Activated B cell treated with CpG ODN at 0.5 μM for 24 hours (primary cell): Measurements from ENCODE around the gene ABCE1. TPM values are rescaled to one million over a fixed set of nuclear protein-coding genes. Genes with fewer than 3 reads are reported as not detected.

Experiments used
- ATAC-seq: fragments of 200-7000 bp; cut with Tn5 transposase; one replicate; pipeline ENCODE4 v1.10.0; 2021; ENCODE audit warnings: low read depth, mild to moderate bottlenecking, moderate library complexity
- CTCF ChIA-PET: fragments of 350-600 bp; sonication (Branson Sonifier 250); formaldehyde crosslinking; loops from one replicate; lab custom pipeline; 2021; ENCODE audit warnings: antibody characterized with exemption; lab: Charles Lee
- POLR2A ChIA-PET: fragments of 350-600 bp; sonication (Branson Sonifier 250); formaldehyde crosslinking; loops from one replicate; lab custom pipeline; 2021; ENCODE audit warnings: antibody characterized with exemption; lab: Charles Lee
- DNase-seq: peaks from one replicate; pipeline ENCODE4 v3.0.0; 2022
- H3K27ac Mint-ChIP-seq: one replicate; pipeline ENCODE4 v1.8.0; 2020; ENCODE audit warnings: mixed read lengths
- H3K27me3 Mint-ChIP-seq: one replicate; pipeline ENCODE4 v1.8.0; 2021; ENCODE audit warnings: mixed read lengths
- H3K36me3 Mint-ChIP-seq: one replicate; pipeline ENCODE4 v1.8.0; 2021; ENCODE audit warnings: low read depth, mixed read lengths
- H3K4me1 Mint-ChIP-seq: one replicate; pipeline ENCODE4 v1.8.0; 2021; ENCODE audit warnings: mixed read lengths
- H3K4me3 Mint-ChIP-seq: one replicate; pipeline ENCODE4 v1.8.0; 2020; ENCODE audit warnings: mild to moderate bottlenecking, mixed read lengths
- H3K9me3 Mint-ChIP-seq: one replicate; pipeline ENCODE4 v1.8.0; 2020; ENCODE audit warnings: mixed read lengths
- intact Hi-C: fragments of 100-400 bp; cut with micrococcal nuclease; formaldehyde crosslinking; loops from one replicate; pipeline ENCODE4 v1.15.1; 2024
- total RNA-seq: library from RNA; stranded (reverse); gene quantifications from 2 replicates; pipeline ENCODE4 v1.2.3, GENCODE V29; 2022
- TF ChIP-seq, protein P1 (sequence below): fragments of 200-600 bp; IDR thresholded peaks from one replicate; pipeline ENCODE4 v1.8.0; 2022; ENCODE audit warnings: antibody characterized with exemption, mild to moderate bottlenecking

ABCE1 gene
- total RNA-seq, 1 donor from 2014 or later: 81.6 TPM

DNA sequence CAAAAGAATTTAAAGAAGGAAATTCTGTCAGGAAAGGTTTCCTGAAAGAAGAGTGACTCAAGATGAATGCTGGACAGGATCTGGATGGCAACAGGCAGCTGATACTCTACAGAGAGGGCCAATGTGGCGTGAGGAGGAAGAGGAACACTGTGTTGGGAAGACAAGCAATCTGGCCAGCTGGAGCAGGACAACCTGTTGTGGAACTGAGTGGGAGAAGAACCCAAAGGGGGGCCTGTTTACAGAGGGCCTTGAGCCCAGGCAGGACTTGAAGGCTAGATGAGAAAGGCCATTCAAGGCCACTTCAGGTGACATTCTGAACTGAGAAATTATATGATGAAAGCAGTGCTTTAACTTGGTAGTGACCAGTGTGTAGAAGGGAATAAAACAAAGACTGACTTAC, 73.8 kb downstream of the ABCE1 start:
- Mint-ChIP-seq H3K4me1 (peaks cover 29% of the 10 kb centered on the region), H3K9me3 (no peaks in the 10 kb centered on the region), H3K27ac (peak overlapping the region; percentile 32), H3K27me3 (no peaks in the 10 kb centered on the region), H3K36me3 (peaks cover 59% of the 10 kb centered on the region), H3K4me3 (no peak overlapping the region)
- no peak for DNase-seq
- TF ChIP-seq, protein P1, sequence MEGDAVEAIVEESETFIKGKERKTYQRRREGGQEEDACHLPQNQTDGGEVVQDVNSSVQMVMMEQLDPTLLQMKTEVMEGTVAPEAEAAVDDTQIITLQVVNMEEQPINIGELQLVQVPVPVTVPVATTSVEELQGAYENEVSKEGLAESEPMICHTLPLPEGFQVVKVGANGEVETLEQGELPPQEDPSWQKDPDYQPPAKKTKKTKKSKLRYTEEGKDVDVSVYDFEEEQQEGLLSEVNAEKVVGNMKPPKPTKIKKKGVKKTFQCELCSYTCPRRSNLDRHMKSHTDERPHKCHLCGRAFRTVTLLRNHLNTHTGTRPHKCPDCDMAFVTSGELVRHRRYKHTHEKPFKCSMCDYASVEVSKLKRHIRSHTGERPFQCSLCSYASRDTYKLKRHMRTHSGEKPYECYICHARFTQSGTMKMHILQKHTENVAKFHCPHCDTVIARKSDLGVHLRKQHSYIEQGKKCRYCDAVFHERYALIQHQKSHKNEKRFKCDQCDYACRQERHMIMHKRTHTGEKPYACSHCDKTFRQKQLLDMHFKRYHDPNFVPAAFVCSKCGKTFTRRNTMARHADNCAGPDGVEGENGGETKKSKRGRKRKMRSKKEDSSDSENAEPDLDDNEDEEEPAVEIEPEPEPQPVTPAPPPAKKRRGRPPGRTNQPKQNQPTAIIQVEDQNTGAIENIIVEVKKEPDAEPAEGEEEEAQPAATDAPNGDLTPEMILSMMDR: no peak
- intact Hi-C loops: no loop called here
- ChIA-PET POLR2A (no interaction called here), CTCF (no interaction called here)
- no peak for ATAC-seq

DNA sequence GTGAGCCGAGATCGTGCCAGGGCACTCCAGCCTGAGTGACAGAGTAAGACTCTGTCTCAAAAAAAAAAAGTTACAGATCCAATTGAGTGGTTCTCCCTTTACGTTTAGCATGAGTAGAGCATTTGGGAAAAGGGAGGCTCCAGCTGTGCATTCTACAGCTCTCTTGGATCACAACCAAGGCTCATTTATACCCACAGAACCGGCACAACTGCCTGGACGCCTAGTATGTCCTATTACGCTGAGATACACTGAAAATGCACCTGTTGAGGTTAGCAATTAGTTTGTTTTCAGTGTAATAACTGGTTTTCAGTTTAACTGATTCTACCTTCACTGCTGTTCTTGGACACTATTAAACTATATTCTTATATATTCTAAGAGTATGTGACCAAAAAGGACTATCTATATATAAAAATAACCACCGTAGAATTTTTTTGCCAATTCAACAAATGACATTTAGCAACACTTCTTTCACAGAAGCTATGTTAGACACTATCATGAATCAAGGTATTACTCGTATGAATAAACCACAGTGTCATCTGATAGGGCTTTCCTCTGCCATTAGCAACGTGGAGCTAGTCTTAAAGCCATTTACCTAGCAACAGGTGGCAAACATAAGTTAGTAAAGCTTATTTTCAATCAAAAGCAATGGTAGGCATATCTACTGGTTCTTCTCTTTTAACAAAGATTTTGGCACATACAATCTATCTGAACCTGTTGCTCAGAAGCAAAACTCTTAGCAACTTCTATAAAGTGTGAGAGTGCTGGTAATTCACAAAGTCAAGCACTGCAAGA, 78.7 kb downstream of the ABCE1 start:
- no peak for DNase-seq
- Mint-ChIP-seq H3K4me1 (peaks cover 39% of the 10 kb centered on the region), H3K9me3 (no peaks in the 10 kb centered on the region), H3K36me3 (peaks cover 31% of the 10 kb centered on the region), H3K4me3 (peak overlapping the region; percentile 89), H3K27me3 (no peaks in the 10 kb centered on the region), H3K27ac (no peak overlapping the region)
- intact Hi-C loops: loop anchor here (2.0 to 5.0 kb wide), 3 partner anchors 22 to 1990 kb away; partner anchors contain the start of gene LSM6
- POLR2A ChIA-PET: interaction anchor here (0.7 to 3.7 kb wide), 3 partner anchors 8 to 79 kb away, joined by 3 to 37 read pairs (median 4); partner anchors contain the start of genes ABCE1 and ANAPC10
- CTCF ChIA-PET: interaction anchor here (1.2 kb wide), 1 partner anchor 440 kb away, joined by 4 read pairs; no protein-coding TSS in a partner anchor
- ATAC-seq: no peak
- TF ChIP-seq, protein P1: no peak

DNA sequence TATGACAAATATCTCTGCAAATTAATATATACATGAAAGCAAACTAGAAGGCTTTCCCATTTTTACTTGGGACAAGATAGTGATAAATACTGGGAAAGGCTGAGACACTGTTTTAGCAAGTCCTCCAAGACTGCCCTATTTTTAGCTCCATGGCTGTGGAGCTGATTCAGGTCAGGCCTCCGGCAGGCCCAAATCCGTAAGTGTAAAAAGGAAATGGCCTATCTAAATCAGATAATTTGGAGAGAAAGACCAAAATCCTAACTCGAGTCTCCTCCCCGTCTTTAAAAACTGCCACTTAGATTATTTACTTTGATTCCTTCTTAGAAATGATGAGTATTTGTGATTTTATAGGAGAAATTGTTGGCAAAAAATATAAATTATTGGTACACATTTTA, 79.4 kb downstream of the ABCE1 start:
- ChIA-PET POLR2A (interaction anchor here (1.1 to 3.7 kb wide), 5 partner anchors 8 to 442 kb away, joined by 3 to 37 read pairs (median 8); partner anchors contain the start of genes ABCE1, ANAPC10 and MMAA), CTCF (interaction anchor here (1.2 kb wide), 1 partner anchor 440 kb away, joined by 4 read pairs; no protein-coding TSS in a partner anchor)
- Mint-ChIP-seq H3K36me3 (peaks cover 25% of the 10 kb centered on the region), H3K4me3 (peak overlapping the region; percentile 89), H3K9me3 (no peaks in the 10 kb centered on the region), H3K4me1 (peaks cover 41% of the 10 kb centered on the region), H3K27ac (peak overlapping the region; percentile 93), H3K27me3 (no peaks in the 10 kb centered on the region)
- ATAC-seq (no peak), DNase-seq (no peak)
- intact Hi-C loops: loop anchor here (2.0 to 5.0 kb wide), 3 partner anchors 23 to 1990 kb away; partner anchors contain the start of gene LSM6
- TF ChIP-seq, protein P1: no peak

DNA sequence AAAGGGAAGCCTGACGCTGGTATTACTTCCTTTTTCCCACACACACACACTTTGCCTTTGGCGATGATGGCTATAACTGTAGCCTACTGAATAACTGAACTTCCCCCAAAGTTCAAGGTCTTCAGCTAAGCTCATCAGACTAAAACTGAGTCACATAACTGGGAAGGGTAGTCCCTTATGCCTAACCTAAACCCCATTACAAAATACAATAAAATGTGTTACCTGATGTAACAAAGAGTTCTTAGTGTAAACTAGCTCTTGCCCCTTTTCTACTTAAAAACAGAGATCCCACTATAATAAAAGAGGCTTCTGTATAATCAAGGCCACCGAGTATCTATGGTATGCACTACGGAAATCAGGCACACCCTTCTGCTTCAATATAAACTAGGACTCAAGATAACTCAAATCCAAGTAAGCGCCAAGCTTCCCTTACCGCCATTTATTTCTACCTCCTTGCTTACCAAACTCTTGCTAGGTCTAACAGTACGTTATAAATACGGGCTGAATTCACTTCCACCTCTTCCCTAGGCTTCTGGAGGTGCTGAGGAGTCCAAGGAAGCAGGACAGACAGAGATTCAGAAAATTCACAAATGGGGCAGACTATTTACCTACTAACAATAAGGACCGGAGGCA, 79.9 kb downstream of the ABCE1 start:
- H3K9me3 Mint-ChIP-seq: no peaks in the 10 kb centered on the region
- H3K27ac Mint-ChIP-seq: peak overlapping the region; percentile 93
- no peaks in the 10 kb centered on the region for H3K27me3 Mint-ChIP-seq
- DNase-seq (no peak), ATAC-seq (no peak)
- peaks cover 21% of the 10 kb centered on the region for H3K36me3 Mint-ChIP-seq
- POLR2A ChIA-PET: interaction anchor here (1.1 to 3.7 kb wide), 5 partner anchors 9 to 441 kb away, joined by 3 to 37 read pairs (median 8); partner anchors contain the start of genes ABCE1, ANAPC10 and MMAA
- peak overlapping the region; percentile 89 for H3K4me3 Mint-ChIP-seq
- TF ChIP-seq, protein P1: no peak
- CTCF ChIA-PET: interaction anchor here (1.2 kb wide), 1 partner anchor 439 kb away, joined by 4 read pairs; no protein-coding TSS in a partner anchor
- peaks cover 41% of the 10 kb centered on the region for H3K4me1 Mint-ChIP-seq
- intact Hi-C loops: loop anchor here (2.0 to 5.0 kb wide), 3 partner anchors 23 to 1991 kb away; partner anchors contain the start of gene LSM6
